Measurements from ENCODE around the gene EIF4A2. TPM values are rescaled to one million over a fixed set of nuclear protein-coding genes. Genes with fewer than 3 reads are reported as not detected.

The EIF4A2 gene
- total RNA-seq, 1 experiment from 2014 or later = 398 TPM

GRCh38 chr3:186788482-186789370 is 5.3 kb downstream of the EIF4A2 start:
- CTCF ChIA-PET = no interaction called here
- DNase-seq (ENCODE audit: low read depth, low spot score) = no peak
- no peak overlapping the region for H3K4me2 ChIP-seq (ENCODE audit: low read length)

More at GRCh38 chr3:186788482-186789370, 5.3 kb downstream of the EIF4A2 start:
- peaks cover 0 to 12% of the 10 kb centered on the region in 2 experiments; a peak in 2 of 4 replicates for H3K4me1 ChIP-seq (ENCODE audit: control insufficient read depth in 1 of 2, insufficient read depth in 2 of 2, low read length in 2 of 2)
- BruUV-seq (replicated peaks) = no TSS peak
- no peak overlapping the region for H3K4me3 ChIP-seq (replicated peaks in 1 of 2; ENCODE audit: low read depth in 1 of 2, low read length in 2 of 2)
- intact Hi-C loops (cut with micrococcal nuclease) = no loop called here
- no peaks in the 10 kb centered on the region for H3K9me3 ChIP-seq (ENCODE audit: control insufficient read depth in 1 of 2, insufficient read depth in 1 of 2, low read depth in 1 of 2, low read length in 2 of 2)
- ChIA-PET POLR2A (interaction anchor here (1.5 kb wide), 1 partner anchor 376 kb away, joined by 3 read pairs; no protein-coding TSS in a partner anchor), RAD21 (ENCODE audit: low non-redundant PET in 1 of 2, low total read pairs in 2 of 2, uncharacterized antibody in 2 of 2, unreplicated experiment in 2 of 2) (no interaction called here)
- TF ChIP-seq SRF (IDR thresholded peaks at IDR 0.05; ENCODE audit: low read depth) (no peak), EZH2phosphoT487 (IDR thresholded peaks at IDR 0.05; ENCODE audit: borderline replicate concordance) (no peak), EZH2 (IDR thresholded peaks at IDR 0.05) (no peak), SP1 (IDR thresholded peaks at IDR 0.05; ENCODE audit: low read depth) (no peak), JUND (IDR thresholded peaks at IDR 0.05) (0 out of 2 replicates have a peak, but pooled peaks have one; percentile 15), FOSL1 (IDR thresholded peaks at IDR 0.05; ENCODE audit: low read depth) (no peak), ZNF274 (IDR thresholded peaks at IDR 0.05; ENCODE audit: low read depth, low read length) (no peak)
- TF ChIP-seq, protein P1, sequence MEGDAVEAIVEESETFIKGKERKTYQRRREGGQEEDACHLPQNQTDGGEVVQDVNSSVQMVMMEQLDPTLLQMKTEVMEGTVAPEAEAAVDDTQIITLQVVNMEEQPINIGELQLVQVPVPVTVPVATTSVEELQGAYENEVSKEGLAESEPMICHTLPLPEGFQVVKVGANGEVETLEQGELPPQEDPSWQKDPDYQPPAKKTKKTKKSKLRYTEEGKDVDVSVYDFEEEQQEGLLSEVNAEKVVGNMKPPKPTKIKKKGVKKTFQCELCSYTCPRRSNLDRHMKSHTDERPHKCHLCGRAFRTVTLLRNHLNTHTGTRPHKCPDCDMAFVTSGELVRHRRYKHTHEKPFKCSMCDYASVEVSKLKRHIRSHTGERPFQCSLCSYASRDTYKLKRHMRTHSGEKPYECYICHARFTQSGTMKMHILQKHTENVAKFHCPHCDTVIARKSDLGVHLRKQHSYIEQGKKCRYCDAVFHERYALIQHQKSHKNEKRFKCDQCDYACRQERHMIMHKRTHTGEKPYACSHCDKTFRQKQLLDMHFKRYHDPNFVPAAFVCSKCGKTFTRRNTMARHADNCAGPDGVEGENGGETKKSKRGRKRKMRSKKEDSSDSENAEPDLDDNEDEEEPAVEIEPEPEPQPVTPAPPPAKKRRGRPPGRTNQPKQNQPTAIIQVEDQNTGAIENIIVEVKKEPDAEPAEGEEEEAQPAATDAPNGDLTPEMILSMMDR (IDR thresholded peaks at IDR 0.05 in 2 of 3, conservative IDR thresholded peaks at IDR 0.05 in 1 of 3; ENCODE audit: borderline replicate concordance in 1 of 3, insufficient read depth in 1 of 3, low read depth in 2 of 3, low read length in 2 of 3) = no peak
- H3K9ac ChIP-seq (ENCODE audit: low read length) = no peak overlapping the region
- H4K20me1 ChIP-seq (ENCODE audit: insufficient read depth) = peaks cover 46% of the 10 kb centered on the region
- peaks cover 61 to 68% of the 10 kb centered on the region in 2 experiments for H3K36me3 ChIP-seq (ENCODE audit: control insufficient read depth in 1 of 2, insufficient read depth in 2 of 2, low read length in 2 of 2)
- ATAC-seq = no peak
- no peaks in the 10 kb centered on the region for H3K9me2 ChIP-seq (ENCODE audit: insufficient read depth)
- peaks cover 52% of the 10 kb centered on the region for H3K79me2 ChIP-seq (ENCODE audit: insufficient read depth, low read length)
- no peak overlapping the region for H2AFZ ChIP-seq (ENCODE audit: low read depth, low read length, poor library complexity, severe bottlenecking)
- no peak overlapping the region for H3K27ac ChIP-seq (ENCODE audit: low read depth, low read length)
- no peaks in the 10 kb centered on the region for H3K27me3 ChIP-seq (ENCODE audit: insufficient read depth, low read length)
